ENCODE results near the gene OPN4.

OPN4 gene

GRCh38 chr10:86665868-86666267 is 11.5 kb downstream of the OPN4 start:
- peaks cover 78% of the 10 kb centered on the region for H3K4me1 Mint-ChIP-seq
- no peak for TF ChIP-seq CTCF (IDR thresholded peaks at IDR 0.05)
- no peak for DNase-seq
- peak overlapping the region; percentile 88 for H3K27ac Mint-ChIP-seq
- no peaks in the 10 kb centered on the region for H3K36me3 Mint-ChIP-seq (ENCODE audit: low read depth)
- H3K27me3 Mint-ChIP-seq (ENCODE audit: low read depth, poor library complexity) = peaks cover 6% of the 10 kb centered on the region
- peak overlapping the region; percentile 3 for H3K4me3 Mint-ChIP-seq
- H3K9me3 Mint-ChIP-seq = no peaks in the 10 kb centered on the region

GRCh38 chr10:86666538-86666937 is 12.2 kb downstream of the OPN4 start:
- DNase-seq = no peak
- no peak overlapping the region for H3K27ac Mint-ChIP-seq
- no peaks in the 10 kb centered on the region for H3K36me3 Mint-ChIP-seq (ENCODE audit: low read depth)
- TF ChIP-seq CTCF (IDR thresholded peaks at IDR 0.05) = no peak
- no peaks in the 10 kb centered on the region for H3K9me3 Mint-ChIP-seq
- peaks cover 85% of the 10 kb centered on the region for H3K4me1 Mint-ChIP-seq
- H3K27me3 Mint-ChIP-seq (ENCODE audit: low read depth, poor library complexity) = peaks cover 6% of the 10 kb centered on the region
- peak overlapping the region; percentile 3 for H3K4me3 Mint-ChIP-seq

- Mint-ChIP-seq H3K27me3 (ENCODE audit: low read depth, poor library complexity) (peaks cover 8% of the 10 kb centered on the region), H3K4me1 (peaks cover 91% of the 10 kb centered on the region), H3K36me3 (ENCODE audit: low read depth) (no peaks in the 10 kb centered on the region), H3K4me3 (no peak overlapping the region), H3K9me3 (no peaks in the 10 kb centered on the region), H3K27ac (no peak overlapping the region)
- no peak for DNase-seq
- no peak for TF ChIP-seq CTCF (IDR thresholded peaks at IDR 0.05)
Observed at GRCh38 chr10:86667421-86668181, 13.3 kb downstream of the OPN4 start.

GRCh38 chr10:86668297-86669165 is 14.2 kb downstream of the OPN4 start, which contains the start of gene LDB3:
TSS of gene LDB3 (plus strand) at chr10:86668511. CDS start at chr10:86668692, 181 bp downstream.
- no peak within 1 kb of the TSS for H3K27ac Mint-ChIP-seq
- DNase-seq = peak; percentile 53
- H3K4me3 Mint-ChIP-seq = peak within 1 kb of the TSS; percentile 35

GRCh38 chr10:86670290-86670811 is 16.0 kb downstream of the OPN4 start:
- no peaks in the 10 kb centered on the region for H3K36me3 Mint-ChIP-seq (ENCODE audit: low read depth)
- DNase-seq = no peak
- peaks cover 9% of the 10 kb centered on the region for H3K27me3 Mint-ChIP-seq (ENCODE audit: low read depth, poor library complexity)
- no peak overlapping the region for H3K4me3 Mint-ChIP-seq
- H3K4me1 Mint-ChIP-seq = peaks cover 94% of the 10 kb centered on the region
- no peak overlapping the region for H3K27ac Mint-ChIP-seq
- TF ChIP-seq CTCF (IDR thresholded peaks at IDR 0.05) = no peak
- H3K9me3 Mint-ChIP-seq = no peaks in the 10 kb centered on the region

More at GRCh38 chr10:86668297-86669165, 14.2 kb downstream of the OPN4 start, which contains the start of gene LDB3:
- TF ChIP-seq CTCF (IDR thresholded peaks at IDR 0.05) = no peak
- Mint-ChIP-seq H3K9me3 (no peaks in the 10 kb centered on the region), H3K36me3 (ENCODE audit: low read depth) (no peaks in the 10 kb centered on the region), H3K4me1 (peaks cover 93% of the 10 kb centered on the region), H3K27me3 (ENCODE audit: low read depth, poor library complexity) (peaks cover 8% of the 10 kb centered on the region)
